ENCODE data around the gene OTOP2.
"Not testable (repeated sequence)": the region's sequence is repeated elsewhere in the genome, so short reads cannot be mapped to it uniquely, and the experiment has no call there.

The OTOP2 gene

GRCh38 chr17:74901353-74902135, 22.5 kb upstream of the OTOP2 start:
- no peak for FAIRE-seq

DNA sequence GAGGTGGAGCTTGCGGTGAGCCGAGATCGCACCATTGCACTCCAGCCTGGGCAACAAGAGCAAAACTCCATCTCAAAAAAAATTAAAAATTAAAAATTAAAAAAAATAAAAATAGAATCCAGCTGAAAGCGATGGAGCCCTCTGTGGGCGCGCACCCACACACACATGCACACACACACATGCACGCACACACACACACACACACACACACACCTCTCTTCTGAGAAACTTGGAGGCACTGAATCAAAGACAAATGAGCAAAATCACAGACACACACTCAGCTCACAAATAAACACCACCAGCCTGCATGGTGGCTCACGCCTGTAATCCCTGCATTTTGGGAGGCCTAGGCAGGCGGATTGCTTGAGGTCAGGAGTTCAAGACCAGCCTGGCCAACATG, 21.0 kb upstream of the OTOP2 start:
- no peak for FAIRE-seq

DNA sequence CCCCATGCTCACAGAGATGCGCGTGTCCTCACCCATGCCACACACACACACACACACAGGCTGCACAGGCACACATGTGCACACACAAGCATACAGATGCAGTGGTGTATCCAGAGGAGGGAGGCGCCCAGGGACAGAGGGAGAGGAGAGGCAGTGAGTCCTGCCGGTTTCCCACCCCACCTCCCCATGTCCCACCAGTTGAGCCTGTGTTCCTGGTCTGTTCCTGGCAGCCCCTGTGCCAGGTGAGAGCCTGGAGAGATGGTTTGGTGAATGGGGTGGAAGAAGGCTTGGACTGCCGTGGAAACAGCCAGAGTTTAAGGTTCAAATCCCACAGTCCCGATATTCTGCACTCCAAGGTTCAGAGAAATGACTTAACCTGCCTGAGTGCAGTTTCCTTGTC, 20.4 kb upstream of the OTOP2 start:
- FAIRE-seq, result no peak

DNA sequence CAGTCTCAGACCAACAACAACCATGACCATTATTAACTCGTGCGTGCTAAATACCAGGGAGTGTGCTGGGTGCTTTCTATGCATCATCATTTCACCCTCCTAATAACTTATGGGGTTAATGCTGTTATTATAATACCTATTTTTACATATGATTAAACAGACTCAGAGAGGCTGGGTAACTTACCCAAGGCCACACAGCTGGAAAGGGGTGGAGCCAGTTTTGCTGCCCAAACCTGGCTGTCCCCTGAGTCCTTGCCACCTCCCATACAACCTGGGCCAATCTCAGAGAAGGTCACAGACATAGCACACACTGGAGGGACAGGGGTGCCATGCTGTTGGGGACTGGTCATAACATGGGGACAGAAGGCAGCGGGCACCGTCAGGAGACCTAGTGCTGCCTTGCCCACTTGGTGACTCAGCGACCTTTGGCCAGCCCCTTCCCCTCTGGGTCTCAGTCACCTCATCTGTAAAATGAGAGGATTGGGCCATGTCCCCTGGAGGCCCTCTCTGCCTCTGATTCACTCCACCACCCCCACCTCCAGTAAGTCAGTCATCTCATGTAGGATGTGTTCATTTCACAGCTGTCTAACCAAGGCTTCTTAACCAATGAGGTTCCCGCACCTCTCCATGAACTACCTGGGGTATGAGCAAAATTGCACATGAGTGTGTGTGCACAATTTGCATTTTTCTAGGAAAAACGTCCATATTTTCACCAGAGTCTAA, 19.2 kb upstream of the OTOP2 start:
- no peak for FAIRE-seq

DNA sequence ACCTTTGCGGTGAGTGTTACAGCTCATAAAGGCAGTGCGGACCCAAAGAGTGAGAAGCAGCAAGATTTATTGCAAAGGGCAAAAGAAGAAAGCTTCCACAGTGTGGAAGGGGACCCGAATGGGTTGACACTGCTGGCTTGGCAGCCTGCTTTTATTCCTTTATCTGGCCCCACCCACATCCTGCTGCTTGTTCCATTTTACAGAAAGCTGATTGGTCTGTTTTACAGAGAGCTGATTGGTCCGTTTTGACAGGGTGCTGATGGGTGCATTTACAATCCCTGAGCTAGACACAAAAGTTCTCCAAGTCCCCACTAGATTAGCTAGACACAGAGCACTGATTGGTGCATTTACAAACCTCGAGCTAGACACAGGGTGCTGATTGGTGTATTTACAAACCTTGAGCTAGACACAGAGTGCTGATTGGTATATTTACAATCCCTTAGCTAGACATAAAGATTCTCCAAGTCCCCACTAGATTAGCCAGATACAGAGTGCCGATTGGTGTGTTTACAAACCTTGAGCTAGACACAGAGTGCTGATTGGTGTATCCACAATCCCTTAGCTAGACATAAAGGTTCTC, 17.8 kb upstream of the OTOP2 start:
- not testable (repeated sequence) for FAIRE-seq

DNA sequence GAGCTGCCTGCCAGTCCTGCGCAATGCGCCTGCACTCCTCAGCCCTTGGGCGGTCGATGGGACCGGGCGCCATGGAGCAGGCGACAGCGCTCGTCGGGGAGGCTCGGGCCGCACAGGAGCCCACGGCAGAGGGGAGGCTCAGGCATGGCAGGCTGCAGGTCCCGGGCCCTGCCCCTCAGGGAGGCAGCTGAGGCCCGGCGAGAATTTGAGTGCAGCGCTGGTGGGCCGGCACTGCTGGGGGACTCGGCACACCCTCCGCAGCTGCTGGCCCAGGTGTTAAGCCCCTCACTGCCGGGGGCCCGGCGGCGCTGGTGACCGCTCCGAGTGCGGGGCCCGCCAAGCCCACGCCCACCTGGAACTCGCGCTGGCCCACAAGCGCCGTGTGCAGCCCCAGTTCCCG, 17.1 kb upstream of the OTOP2 start:
- FAIRE-seq, result no peak

DNA sequence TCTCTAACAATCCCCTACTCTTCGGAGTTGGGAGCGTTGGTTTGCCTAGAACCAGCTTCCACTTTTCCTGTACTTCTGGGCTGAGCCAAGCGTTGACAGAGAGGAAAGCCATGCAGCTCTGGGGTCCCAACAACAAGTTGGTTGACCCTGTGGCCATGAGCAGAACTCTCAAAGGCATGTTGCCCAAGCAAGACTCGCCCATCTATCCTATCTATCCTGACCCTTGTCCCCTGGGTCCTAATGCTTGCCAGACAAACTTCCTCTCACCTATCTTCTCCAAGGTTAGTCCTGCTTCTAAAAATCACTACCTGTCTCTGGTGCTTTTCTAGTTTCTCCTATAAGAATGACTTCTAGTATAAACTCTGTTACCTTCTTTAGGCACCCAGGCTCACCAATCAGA, 15.0 kb upstream of the OTOP2 start:
- not testable (repeated sequence) for FAIRE-seq

GRCh38 chr17:74911423-74911822, 12.7 kb upstream of the OTOP2 start:
- not testable (repeated sequence) for FAIRE-seq

DNA sequence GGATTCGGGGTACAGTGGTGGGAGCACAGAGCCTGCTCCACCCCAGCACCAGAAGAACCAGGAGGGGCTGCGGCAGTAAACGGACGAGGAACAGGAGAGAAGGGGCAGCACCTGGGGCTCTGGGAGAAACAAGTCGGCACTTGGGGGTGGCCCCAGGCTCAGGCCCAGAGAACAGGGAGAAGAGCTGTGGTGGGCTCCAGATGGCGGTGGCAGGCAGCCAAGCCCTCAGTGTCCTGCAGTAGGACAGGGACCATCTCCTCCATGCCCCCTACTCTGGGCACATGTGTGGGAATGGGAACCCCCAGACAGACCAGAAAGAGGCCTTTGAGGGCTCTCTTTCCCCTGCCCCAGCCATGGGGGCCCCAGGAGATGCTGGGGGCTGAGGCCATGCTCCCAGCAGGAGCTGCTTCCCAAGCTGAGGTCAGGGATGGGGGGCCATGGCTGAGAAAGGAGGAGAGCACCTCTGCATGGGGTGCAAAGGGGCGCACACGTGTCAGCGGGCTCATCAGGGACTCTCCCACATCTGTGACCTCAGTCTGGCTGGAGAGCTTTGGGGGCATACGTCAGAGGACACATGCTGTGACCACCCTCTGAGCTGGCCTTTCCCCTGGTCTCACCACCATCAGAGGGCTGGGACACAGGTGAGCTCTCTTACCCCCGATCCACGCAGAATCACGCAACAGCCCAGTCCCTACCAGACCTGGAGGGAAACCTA, 7.8 kb upstream of the OTOP2 start:
- FAIRE-seq, result no peak

- no peak for FAIRE-seq
Measured at GRCh38 chr17:74916851-74917199, 7.2 kb upstream of the OTOP2 start.

DNA sequence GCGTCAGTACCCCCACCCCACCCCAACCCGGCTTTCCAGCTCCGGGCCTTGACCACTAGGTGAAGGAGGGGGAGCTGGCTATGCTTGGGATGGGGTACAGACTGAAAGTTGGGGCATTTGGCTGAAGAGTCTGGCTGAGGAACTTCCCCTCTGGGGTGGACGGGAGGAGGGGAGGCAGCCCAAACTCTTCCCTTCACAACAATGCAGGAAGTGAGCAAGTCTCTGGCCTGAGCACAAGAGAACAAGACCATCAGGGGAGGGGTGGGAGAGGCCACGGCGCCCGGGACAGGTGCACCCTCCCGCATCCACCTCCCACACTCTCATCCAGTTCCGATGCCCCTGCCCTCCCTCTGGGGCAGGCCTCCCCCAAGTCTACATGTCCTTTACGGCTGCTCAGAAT, 6.6 kb upstream of the OTOP2 start:
- FAIRE-seq, result no peak

- FAIRE-seq, result no peak
Measured at GRCh38 chr17:74918906-74919305, 5.2 kb upstream of the OTOP2 start.

DNA sequence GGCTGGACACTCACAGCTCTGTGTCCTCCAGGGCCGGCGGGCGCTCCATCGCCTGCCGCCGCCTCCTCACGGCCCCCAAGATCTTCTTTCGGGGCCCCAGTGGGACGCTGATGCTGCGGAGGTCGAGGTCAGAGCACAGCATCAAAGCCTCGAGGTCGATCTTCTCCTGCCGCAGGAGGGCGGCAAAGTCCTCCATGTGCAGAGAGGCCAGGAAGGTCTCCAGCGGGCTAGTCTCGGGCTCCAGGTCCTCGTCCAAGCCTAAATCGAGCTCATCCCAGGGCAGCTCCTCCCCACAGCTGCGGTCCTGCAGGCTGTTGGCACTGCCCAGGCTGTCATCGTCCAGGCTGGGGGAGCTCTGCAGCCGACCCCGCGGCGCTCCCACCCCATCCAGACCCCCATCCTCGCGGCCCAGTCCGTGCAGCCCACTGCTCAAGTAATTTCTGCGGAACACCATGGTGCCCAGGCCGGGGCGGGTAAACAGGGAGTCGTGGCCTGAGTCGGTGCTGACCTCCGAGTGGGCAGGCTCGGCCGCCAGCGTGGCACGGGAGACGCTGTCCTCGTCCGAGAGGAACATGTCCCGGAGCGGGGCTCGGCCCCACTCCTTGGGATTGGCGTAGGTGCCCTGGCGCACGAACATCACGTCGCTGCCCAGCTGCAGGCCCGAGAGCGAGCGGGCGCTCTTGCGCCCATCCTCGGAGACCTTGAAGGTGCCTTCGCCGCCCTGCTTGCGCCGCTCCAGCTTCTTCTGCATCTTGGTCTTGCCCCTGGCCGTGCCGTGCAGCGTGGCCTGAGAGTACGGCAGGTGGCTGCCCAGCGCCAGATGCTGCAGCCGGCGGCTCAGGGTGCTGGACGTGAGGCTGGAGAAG, 4.4 kb upstream of the OTOP2 start:
- no peak for FAIRE-seq

DNA sequence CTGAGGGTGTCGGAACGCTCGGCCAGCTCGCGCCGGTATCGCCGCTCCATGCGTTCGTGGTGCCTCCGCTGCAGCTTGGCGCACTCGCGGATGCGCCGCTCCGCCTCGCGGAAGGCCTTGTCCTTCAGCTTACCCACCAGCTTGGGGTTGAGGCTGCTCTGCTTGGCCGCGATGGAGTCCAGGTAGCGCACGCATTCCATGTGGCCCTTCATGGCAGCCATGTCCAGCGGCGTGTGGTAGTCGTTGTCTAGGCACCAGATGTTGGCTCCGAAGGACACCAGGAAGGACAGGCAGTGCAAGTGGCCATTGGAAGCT, 3.8 kb upstream of the OTOP2 start:
- FAIRE-seq, result no peak

- no peak for FAIRE-seq
Measured at GRCh38 chr17:74920642-74921025, 3.4 kb upstream of the OTOP2 start.

GRCh38 chr17:74921026-74921681, 2.9 kb upstream of the OTOP2 start:
- no peak for FAIRE-seq

DNA sequence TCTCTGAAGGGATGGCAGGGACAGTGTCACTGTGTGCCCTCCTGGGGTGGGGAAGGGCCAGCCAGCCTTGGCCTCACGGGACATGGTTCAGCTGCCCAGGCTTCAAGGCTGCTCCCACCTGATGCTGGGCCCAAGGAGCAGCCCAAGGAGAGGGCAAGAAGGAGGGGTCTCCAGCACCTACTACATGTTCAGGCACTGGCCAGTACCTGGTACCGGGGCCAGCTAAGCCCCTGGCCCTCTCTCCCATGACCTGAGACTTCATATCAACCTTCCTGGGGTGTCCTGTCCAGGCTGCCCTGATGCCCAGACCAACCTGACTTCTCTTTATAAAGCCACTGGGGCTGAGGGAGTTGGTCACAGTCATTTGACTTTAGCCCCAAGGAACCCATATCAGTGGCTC, 2.3 kb upstream of the OTOP2 start:
- FAIRE-seq, result no peak

- FAIRE-seq, result no peak
Measured at GRCh38 chr17:74922172-74922571, 1.9 kb upstream of the OTOP2 start.

- no peak for FAIRE-seq
Measured at GRCh38 chr17:74922694-74923537, 1.2 kb upstream of the OTOP2 start, which contains the start of gene USH1G. Gene USH1G, minus strand, starts transcription at chr17:74923255. Its CDS starts 182 bp downstream, at chr17:74923073.

DNA sequence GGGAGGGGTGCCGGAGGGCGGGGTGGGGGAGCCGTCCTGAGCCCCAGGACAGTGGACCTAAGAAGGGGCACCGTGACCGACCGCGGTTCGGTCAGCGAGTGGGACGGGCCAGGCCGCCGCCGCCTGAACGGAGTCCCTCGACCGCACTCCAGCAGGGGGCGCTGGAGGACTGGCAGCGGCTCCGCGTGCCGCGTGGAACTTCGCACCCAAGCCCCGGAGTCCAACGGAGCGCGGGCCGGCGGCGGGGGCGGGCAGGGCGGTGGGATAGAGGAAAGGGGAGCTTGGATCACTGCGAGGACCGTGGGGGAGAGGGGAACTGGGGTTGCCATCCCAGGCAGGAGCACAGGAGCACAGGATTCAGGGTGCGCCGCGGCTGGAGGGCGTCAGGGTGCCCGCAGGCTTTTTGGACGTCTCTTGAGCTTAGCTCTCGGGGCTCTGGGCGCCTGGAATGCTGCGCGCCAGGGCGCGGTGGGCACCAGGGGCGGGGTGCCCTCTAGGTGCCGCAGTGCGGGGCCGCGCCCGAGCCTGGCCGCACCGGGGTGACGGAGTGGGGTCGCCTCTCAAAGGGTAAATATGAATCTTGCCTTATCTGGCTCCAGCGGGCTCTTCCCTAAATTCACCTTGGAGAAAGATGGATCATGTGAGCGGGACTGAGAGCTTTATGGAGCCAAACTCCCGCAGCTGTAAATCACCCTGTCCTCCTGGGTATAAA, 379 bp upstream of the OTOP2 start:
- no peak for FAIRE-seq

GRCh38 chr17:74925242-74925641, 1.2 kb downstream of the OTOP2 start:
- no peak for FAIRE-seq

Data from A204.1 (cell line).